Breast epithelium (tissue), 4 donors: Measurements from ENCODE around the gene PKDCC. TPM values are rescaled to one million over a fixed set of nuclear protein-coding genes. Genes with fewer than 3 reads are reported as not detected.

ENCODE experiments used
- DNase-seq, 2 donors: peaks; one replicate each; pipeline ENCODE4 v3.0.0-alpha.2; 2019; ENCODE audit warnings: low spot score in 2 of 2
- H3K27ac ChIP-seq, 2 donors: fragments of 200-600 bp; sonication (generic) in 1 of 2; one replicate each; pipeline ENCODE4 v1.5.1; 2016 to 2019; ENCODE audit warnings: mild to moderate bottlenecking in 1 of 2
- H3K27me3 ChIP-seq, 2 donors: fragments of 200-600 bp; sonication (generic) in 1 of 2; one replicate each; pipeline versions ENCODE4 v1.5.1 to v1.6.0; 2017 to 2019; ENCODE audit warnings: control low read depth in 1 of 2, mild to moderate bottlenecking in 1 of 2
- H3K36me3 ChIP-seq: fragments of 200-600 bp; one replicate; pipeline ENCODE4 v1.5.1; 2019
- H3K4me1 ChIP-seq, 2 donors: fragments of 200-600 bp; sonication (generic); one replicate each; pipeline ENCODE4 v1.5.1; 2016 to 2019; ENCODE audit warnings: control low read depth in 1 of 2
- H3K4me3 ChIP-seq, 3 donors: fragments of 200-600 bp; sonication (generic); 1 replicate in 2 of 3; 2 replicates in 1 of 3; pipeline ENCODE4 v1.5.1; 2016 to 2019; ENCODE audit warnings: mild to moderate bottlenecking in 3 of 3, moderate library complexity in 2 of 3
- H3K9me3 ChIP-seq, 2 donors: fragments of 200-600 bp; sonication (generic) in 1 of 2; one replicate each; pipeline ENCODE4 v1.5.1; 2016 to 2019; ENCODE audit warnings: control low read depth in 1 of 2
- POLR2A ChIP-seq: fragments of 450-650 bp; IDR thresholded peaks from one replicate; pipeline ENCODE4 v1.6.1; 2016; ENCODE audit warnings: antibody characterized with exemption, mild to moderate bottlenecking, moderate library complexity
- POLR2AphosphoS5 ChIP-seq, 3 donors: sonication (generic); formaldehyde crosslinking; IDR thresholded peaks; one replicate each; pipeline ENCODE4 v1.6.1; 2017; ENCODE audit warnings: antibody characterized with exemption in 3 of 3
- intact Hi-C: fragments of 100-400 bp; cut with DNase I; formaldehyde crosslinking; loops from one replicate; pipeline ENCODE4 v1.15.1; 2023; ENCODE audit warnings: low total_unique reads
- total RNA-seq, 3 donors: library from RNA; depleted of rRNA; stranded (reverse); fragments of >200 nt; gene quantifications; one replicate each; pipeline ENCODE4 v1.1.0, GENCODE V29; 2016
- TF ChIP-seq, protein P1 (sequence below), 3 donors: fragments of 450-650 bp; IDR thresholded peaks; one replicate each; pipeline ENCODE4 v1.5.1; 2016 to 2017; ENCODE audit warnings: antibody characterized with exemption in 3 of 3, mild to moderate bottlenecking in 3 of 3, moderate library complexity in 3 of 3

PKDCC gene
- total RNA-seq: 100 to 1,000 TPM in 1 of 3 donors, 10 to 100 TPM in 2; 19.3 to 131 (median 95.4) TPM

- Histone ChIP-seq H3K27me3 (no peaks in the 10 kb centered on the region), H3K4me1 (no peaks in the 10 kb centered on the region), H3K27ac (peak within 1 kb of the TSS in 1 of 2 donors; percentile 85), H3K4me3 (peak within 1 kb of the TSS; percentile 61 to 90 (median 77)), H3K36me3 (no peaks in the 10 kb centered on the region), H3K9me3 (no peaks in the 10 kb centered on the region)
- TF ChIP-seq POLR2AphosphoS5 (IDR thresholded peaks at IDR 0.05): no peak
- TF ChIP-seq, protein P1, sequence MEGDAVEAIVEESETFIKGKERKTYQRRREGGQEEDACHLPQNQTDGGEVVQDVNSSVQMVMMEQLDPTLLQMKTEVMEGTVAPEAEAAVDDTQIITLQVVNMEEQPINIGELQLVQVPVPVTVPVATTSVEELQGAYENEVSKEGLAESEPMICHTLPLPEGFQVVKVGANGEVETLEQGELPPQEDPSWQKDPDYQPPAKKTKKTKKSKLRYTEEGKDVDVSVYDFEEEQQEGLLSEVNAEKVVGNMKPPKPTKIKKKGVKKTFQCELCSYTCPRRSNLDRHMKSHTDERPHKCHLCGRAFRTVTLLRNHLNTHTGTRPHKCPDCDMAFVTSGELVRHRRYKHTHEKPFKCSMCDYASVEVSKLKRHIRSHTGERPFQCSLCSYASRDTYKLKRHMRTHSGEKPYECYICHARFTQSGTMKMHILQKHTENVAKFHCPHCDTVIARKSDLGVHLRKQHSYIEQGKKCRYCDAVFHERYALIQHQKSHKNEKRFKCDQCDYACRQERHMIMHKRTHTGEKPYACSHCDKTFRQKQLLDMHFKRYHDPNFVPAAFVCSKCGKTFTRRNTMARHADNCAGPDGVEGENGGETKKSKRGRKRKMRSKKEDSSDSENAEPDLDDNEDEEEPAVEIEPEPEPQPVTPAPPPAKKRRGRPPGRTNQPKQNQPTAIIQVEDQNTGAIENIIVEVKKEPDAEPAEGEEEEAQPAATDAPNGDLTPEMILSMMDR (IDR thresholded peaks at IDR 0.05): no peak
- TF ChIP-seq POLR2A: no peak
- DNase-seq: peak; percentile 31 to 62
- intact Hi-C loops: no loop called here
These were observed at the start of gene PKDCC for GRCh38 chr2:42047488-42048298. Gene PKDCC (plus strand): TSS chr2:42048021. CDS start chr2:42048200, 179 bp downstream.

DNA sequence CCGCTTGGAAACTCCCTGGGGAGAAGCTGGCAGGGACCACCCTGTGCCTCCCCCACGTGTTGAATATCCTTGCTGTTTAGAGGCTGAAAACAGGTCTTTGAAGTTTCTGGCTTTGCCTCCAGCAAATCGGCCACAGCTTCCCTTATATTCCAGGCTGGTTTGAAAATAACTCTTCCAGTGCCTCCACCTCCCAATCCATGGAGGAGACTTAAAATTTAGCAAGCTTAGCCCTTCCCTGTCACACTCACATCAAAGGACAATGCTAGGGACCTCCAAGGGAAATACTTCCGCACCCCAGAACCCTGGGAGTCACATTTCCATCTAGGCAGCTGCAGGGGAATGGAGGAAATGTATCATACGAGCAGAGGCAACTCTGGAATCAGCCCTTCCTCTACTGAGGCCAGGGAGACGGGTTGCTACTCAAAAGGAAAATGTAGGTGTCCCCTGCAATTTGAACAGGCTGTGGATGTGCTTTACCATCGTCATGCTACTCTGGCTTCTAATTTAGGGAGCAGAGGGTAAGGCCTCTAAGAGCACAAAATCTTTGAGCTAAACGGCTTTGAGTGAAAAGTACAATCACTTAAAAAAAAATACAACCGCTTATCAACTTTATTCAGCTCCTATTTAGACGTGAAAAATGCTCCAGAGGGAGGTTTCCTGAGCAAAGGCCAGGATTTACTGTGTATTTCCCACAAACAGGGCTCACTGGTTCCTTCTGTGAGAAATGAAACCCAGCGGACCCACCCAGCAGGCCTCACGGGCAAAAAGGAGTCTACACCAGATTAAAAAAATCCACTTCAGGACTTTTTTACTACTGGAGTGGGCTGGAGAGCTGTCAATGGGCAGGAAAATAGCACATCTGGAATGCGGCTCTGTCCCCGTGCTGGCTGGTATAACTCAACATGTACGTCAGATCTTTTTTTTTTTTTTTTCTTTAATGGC is 49.4 kb upstream of the PKDCC start:
- Histone ChIP-seq H3K9me3 (no peaks in the 10 kb centered on the region), H3K27ac (peak overlapping the region in 1 of 2 donors; percentile 43)
- no peak for DNase-seq

DNA sequence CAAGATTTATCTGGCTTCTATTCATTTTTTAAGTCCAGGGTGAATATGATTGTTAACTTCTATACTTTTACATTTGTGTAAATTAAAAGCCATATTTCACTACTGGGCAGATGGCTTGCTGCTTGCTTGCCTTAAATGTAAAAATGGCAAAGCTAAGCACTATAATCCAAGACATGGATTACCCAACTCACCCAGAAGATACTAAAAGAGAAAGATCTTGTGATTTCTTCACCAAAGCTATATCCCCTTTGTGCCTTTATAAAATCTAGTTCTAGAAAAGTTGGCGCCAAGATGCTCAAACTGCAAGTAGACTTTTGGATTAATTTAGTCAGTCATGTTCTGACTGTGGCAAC is 48.7 kb upstream of the PKDCC start:
- H3K9me3 ChIP-seq: no peaks in the 10 kb centered on the region
- intact Hi-C loops: no loop called here
- H3K36me3 ChIP-seq: no peaks in the 10 kb centered on the region
- TF ChIP-seq, protein P1 (IDR thresholded peaks at IDR 0.05): no peak
- no peak for TF ChIP-seq POLR2AphosphoS5 (IDR thresholded peaks at IDR 0.05)
- no peak for TF ChIP-seq POLR2A
- no peaks in the 10 kb centered on the region for H3K4me1 ChIP-seq
- H3K27me3 ChIP-seq: no peaks in the 10 kb centered on the region
- H3K27ac ChIP-seq: no peak overlapping the region
- no peak overlapping the region for H3K4me3 ChIP-seq
- no peak for DNase-seq

More for the DNA sequence above, 49.4 kb upstream of the PKDCC start:
- Histone ChIP-seq H3K4me1 (no peaks in the 10 kb centered on the region), H3K27me3 (no peaks in the 10 kb centered on the region), H3K36me3 (no peaks in the 10 kb centered on the region), H3K4me3 (no peak overlapping the region)
- intact Hi-C loops: no loop called here
- TF ChIP-seq POLR2AphosphoS5 (IDR thresholded peaks at IDR 0.05): no peak
- TF ChIP-seq POLR2A: no peak
- TF ChIP-seq, protein P1 (IDR thresholded peaks at IDR 0.05): no peak

GRCh38 chr2:41999592-42000281 is 48.1 kb upstream of the PKDCC start:
- no peak overlapping the region for H3K27ac ChIP-seq

More at GRCh38 chr2:41999592-42000281, 48.1 kb upstream of the PKDCC start:
- TF ChIP-seq POLR2AphosphoS5 (IDR thresholded peaks at IDR 0.05) (no peak), POLR2A (no peak)
- TF ChIP-seq, protein P1 (IDR thresholded peaks at IDR 0.05): no peak
- DNase-seq: no peak
- no peaks in the 10 kb centered on the region for H3K9me3 ChIP-seq
- intact Hi-C loops: no loop called here
- no peak overlapping the region for H3K4me3 ChIP-seq
- H3K36me3 ChIP-seq: no peaks in the 10 kb centered on the region
- H3K27me3 ChIP-seq: no peaks in the 10 kb centered on the region
- H3K4me1 ChIP-seq: no peaks in the 10 kb centered on the region
